ENCODE results near the gene SLC28A3. TPM values are rescaled to one million over a fixed set of nuclear protein-coding genes. Genes with fewer than 3 reads are reported as not detected.

SLC28A3 gene
- total RNA-seq, 2 experiments from 2014 or later, result not detected

DNA sequence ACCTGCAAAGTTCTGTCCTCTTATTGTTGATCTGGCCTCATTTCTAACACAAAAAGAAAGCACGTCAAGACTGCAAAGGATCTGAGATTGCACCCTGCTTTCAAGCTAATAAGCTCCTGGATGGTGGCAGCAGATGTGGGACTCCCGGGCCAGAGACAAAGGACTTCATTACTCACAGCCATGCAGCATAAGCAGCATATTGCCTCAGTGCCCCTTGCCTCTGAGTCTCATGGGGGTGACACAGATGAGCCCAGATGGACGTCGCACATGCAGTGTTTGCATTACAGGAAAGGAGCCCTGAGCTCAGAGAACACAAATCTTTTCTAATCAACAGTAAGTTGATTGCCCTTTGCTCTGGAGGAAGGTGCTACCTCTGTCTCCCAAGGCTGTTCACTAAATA lies 105.0 kb downstream of the SLC28A3 start:
- Mint-ChIP-seq H3K36me3 (ENCODE audit: low read depth) (no peaks in the 10 kb centered on the region), H3K27ac (no peak overlapping the region), H3K9me3 (peaks cover 7% of the 10 kb centered on the region), H3K4me3 (no peak overlapping the region), H3K27me3 (peaks cover 16% of the 10 kb centered on the region), H3K4me1 (ENCODE audit: low read depth) (no peaks in the 10 kb centered on the region)
- ChIA-PET POLR2A (no interaction called here), CTCF (no interaction called here)
- no peaks in the 10 kb centered on the region for H3K36me3 ChIP-seq (ENCODE audit: insufficient read depth, low read length)
- DNase-seq (no peak), ATAC-seq (ENCODE audit: poor library complexity) (no peak)
- H3K9me3 ChIP-seq (ENCODE audit: control insufficient read depth in 1 of 2, insufficient read depth in 1 of 2, low read length in 2 of 2), result no peaks in the 10 kb centered on the region
- H3K4me3 ChIP-seq (ENCODE audit: low read length), result no peak overlapping the region
- no peaks in the 10 kb centered on the region for H3K4me1 ChIP-seq (ENCODE audit: insufficient read depth, low read length)
- H3K27me3 ChIP-seq (ENCODE audit: control insufficient read depth in 1 of 2, insufficient read depth in 2 of 2, low read length in 2 of 2), result peaks cover 0 to 4% of the 10 kb centered on the region in 2 experiments
- TF ChIP-seq, protein P1, sequence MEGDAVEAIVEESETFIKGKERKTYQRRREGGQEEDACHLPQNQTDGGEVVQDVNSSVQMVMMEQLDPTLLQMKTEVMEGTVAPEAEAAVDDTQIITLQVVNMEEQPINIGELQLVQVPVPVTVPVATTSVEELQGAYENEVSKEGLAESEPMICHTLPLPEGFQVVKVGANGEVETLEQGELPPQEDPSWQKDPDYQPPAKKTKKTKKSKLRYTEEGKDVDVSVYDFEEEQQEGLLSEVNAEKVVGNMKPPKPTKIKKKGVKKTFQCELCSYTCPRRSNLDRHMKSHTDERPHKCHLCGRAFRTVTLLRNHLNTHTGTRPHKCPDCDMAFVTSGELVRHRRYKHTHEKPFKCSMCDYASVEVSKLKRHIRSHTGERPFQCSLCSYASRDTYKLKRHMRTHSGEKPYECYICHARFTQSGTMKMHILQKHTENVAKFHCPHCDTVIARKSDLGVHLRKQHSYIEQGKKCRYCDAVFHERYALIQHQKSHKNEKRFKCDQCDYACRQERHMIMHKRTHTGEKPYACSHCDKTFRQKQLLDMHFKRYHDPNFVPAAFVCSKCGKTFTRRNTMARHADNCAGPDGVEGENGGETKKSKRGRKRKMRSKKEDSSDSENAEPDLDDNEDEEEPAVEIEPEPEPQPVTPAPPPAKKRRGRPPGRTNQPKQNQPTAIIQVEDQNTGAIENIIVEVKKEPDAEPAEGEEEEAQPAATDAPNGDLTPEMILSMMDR (IDR thresholded peaks at IDR 0.05), result no peak
- intact Hi-C loops (cut with DNase I, micrococcal nuclease), result no loop called here
- no peak overlapping the region for H3K27ac ChIP-seq (ENCODE audit: low read depth in 1 of 2, low read length in 2 of 2)

DNA sequence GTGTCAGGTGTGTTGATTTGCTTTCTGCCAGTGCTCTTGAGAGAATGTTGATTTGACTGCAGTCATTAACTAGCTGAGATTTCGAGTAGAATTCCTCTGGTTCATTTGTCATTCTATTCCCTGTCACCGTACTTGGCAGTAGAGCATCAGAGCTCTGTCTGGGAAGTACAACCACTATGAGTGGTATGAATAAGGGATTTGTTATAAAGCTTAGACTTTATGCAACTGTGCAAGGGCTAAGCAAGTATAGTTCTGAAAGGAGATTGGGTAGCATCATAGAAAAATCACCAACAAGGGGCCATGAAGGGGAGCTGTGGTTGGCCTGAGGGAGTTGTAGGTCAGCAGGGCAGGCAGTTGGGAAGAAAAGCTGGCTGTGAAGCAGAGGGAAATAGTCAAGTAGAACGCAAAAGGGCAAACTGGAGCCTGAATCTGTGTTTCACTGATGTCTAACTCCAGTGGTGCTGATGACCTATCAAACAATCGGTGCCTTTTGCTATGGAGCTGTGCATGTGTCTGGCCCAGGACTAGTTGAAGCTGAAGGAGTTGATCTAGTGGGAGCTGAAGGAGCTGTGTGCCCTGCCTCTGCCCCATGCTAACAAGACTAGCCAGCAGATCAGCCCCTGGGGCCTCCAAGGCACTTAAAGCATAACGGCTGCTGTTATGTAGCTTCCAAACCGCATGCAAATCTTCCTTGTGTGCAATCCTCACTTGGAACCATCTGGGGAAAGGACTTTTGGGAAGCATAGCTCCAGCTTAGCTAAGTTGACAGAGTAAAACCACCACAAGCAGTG lies 110.0 kb downstream of the SLC28A3 start:
- Mint-ChIP-seq H3K4me3 (no peak overlapping the region), H3K9me3 (no peaks in the 10 kb centered on the region), H3K27ac (no peak overlapping the region), H3K36me3 (ENCODE audit: low read depth) (no peaks in the 10 kb centered on the region), H3K27me3 (no peaks in the 10 kb centered on the region), H3K4me1 (ENCODE audit: low read depth) (no peaks in the 10 kb centered on the region)
- H3K9me3 ChIP-seq (ENCODE audit: control insufficient read depth in 1 of 2, insufficient read depth in 1 of 2, low read length in 2 of 2), result no peaks in the 10 kb centered on the region
- CTCF ChIA-PET, result interaction anchor here (1.2 kb wide), 1 partner anchor 11 kb away, joined by 3 read pairs; no protein-coding TSS in a partner anchor
- no peak overlapping the region for H3K4me3 ChIP-seq (ENCODE audit: low read length)
- DNase-seq (no peak), ATAC-seq (ENCODE audit: poor library complexity) (no peak)
- TF ChIP-seq, protein P1 (IDR thresholded peaks at IDR 0.05), result no peak
- POLR2A ChIA-PET, result interaction anchor here (0.6 kb wide), 1 partner anchor 26 kb away, joined by 3 read pairs; no protein-coding TSS in a partner anchor
- H3K4me1 ChIP-seq (ENCODE audit: insufficient read depth, low read length), result no peaks in the 10 kb centered on the region
- H3K36me3 ChIP-seq (ENCODE audit: insufficient read depth, low read length), result no peaks in the 10 kb centered on the region
- intact Hi-C loops (cut with DNase I, micrococcal nuclease), result no loop called here
- H3K27me3 ChIP-seq (ENCODE audit: control insufficient read depth in 1 of 2, insufficient read depth in 2 of 2, low read length in 2 of 2), result no peaks in the 10 kb centered on the region
- H3K27ac ChIP-seq (ENCODE audit: low read depth in 1 of 2, low read length in 2 of 2), result no peak overlapping the region

DNA sequence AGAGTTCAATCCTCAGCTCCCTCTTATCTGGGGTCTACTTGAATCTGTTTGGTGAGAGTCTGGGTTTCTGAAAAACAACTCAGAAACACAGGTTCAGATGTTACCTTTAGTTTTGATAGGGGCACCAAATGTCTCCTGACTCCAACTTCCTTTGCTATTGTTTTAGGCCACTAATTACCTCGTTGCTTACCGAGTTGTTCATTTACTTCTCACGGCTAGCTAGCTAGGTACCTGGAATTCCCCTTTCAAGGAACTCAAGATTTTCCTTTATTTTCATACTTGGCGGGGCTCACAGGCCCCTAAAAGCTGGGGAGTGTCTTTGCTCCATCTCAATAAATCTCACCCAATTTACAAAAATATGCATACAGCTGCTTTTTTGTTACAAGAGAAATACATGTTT lies 111.4 kb downstream of the SLC28A3 start:
- no peaks in the 10 kb centered on the region for H3K9me3 ChIP-seq (ENCODE audit: control insufficient read depth in 1 of 2, insufficient read depth in 1 of 2, low read length in 2 of 2)
- DNase-seq (no peak), ATAC-seq (ENCODE audit: poor library complexity) (no peak)
- TF ChIP-seq, protein P1 (IDR thresholded peaks at IDR 0.05), result no peak
- H3K27ac ChIP-seq (ENCODE audit: low read depth in 1 of 2, low read length in 2 of 2), result no peak overlapping the region
- no peaks in the 10 kb centered on the region for H3K36me3 ChIP-seq (ENCODE audit: insufficient read depth, low read length)
- ChIA-PET POLR2A (no interaction called here), CTCF (no interaction called here)
- Mint-ChIP-seq H3K36me3 (ENCODE audit: low read depth) (no peaks in the 10 kb centered on the region), H3K9me3 (no peaks in the 10 kb centered on the region), H3K27me3 (no peaks in the 10 kb centered on the region), H3K4me1 (ENCODE audit: low read depth) (no peaks in the 10 kb centered on the region), H3K4me3 (no peak overlapping the region), H3K27ac (no peak overlapping the region)
- no peaks in the 10 kb centered on the region for H3K27me3 ChIP-seq (ENCODE audit: control insufficient read depth in 1 of 2, insufficient read depth in 2 of 2, low read length in 2 of 2)
- no peaks in the 10 kb centered on the region for H3K4me1 ChIP-seq (ENCODE audit: insufficient read depth, low read length)
- intact Hi-C loops (cut with DNase I, micrococcal nuclease), result no loop called here
- H3K4me3 ChIP-seq (ENCODE audit: low read length), result no peak overlapping the region

All from CD4-positive, alpha-beta T cell (primary cell).